H9 (cell line): ENCODE data around the gene UBE2Q1. TPM values are rescaled to one million over a fixed set of nuclear protein-coding genes. Genes with fewer than 3 reads are reported as not detected.
A peak's percentile ranks its signal among the peaks of the same experiment; 100 is the strongest.

Experiments used
- DNase-seq: peaks from one replicate; pipeline ENCODE4 v3.0.0-alpha.2; 2017
- H2AFZ ChIP-seq: one replicate; pipeline ENCODE4 v1.6.1; 2013; ENCODE audit warnings: mild to moderate bottlenecking, low read length, control low read depth, moderate library complexity
- H2AK5ac ChIP-seq: 2 replicates; pipeline ENCODE4 v1.6.1; 2013; ENCODE audit warnings: low read length, control low read depth, mixed read lengths; ENCODE audit not compliant: insufficient read length
- H2BK120ac ChIP-seq: one replicate; pipeline ENCODE4 v1.6.1; 2013; ENCODE audit warnings: low read depth, mild to moderate bottlenecking, low read length, control low read depth, inconsistent platforms; ENCODE audit not compliant: poor library complexity, severe bottlenecking
- H2BK12ac ChIP-seq: 2 replicates; pipeline ENCODE4 v1.6.1; 2013; ENCODE audit warnings: low read length, control low read depth, mixed read lengths, low read depth; ENCODE audit not compliant: insufficient read length
- H2BK15ac ChIP-seq: 2 replicates; pipeline ENCODE4 v1.6.1; 2013; ENCODE audit warnings: low read depth, low read length, control low read depth
- H2BK20ac ChIP-seq: one replicate; pipeline ENCODE4 v1.6.1; 2013; ENCODE audit warnings: low read depth, mild to moderate bottlenecking, low read length, control low read depth, inconsistent platforms; ENCODE audit not compliant: poor library complexity, severe bottlenecking
- H2BK5ac ChIP-seq: 2 replicates; pipeline ENCODE4 v1.6.1; 2013; ENCODE audit warnings: low read length, control low read depth, mixed read lengths; ENCODE audit not compliant: insufficient read length
- H3K14ac ChIP-seq: 2 replicates; pipeline ENCODE4 v1.6.1; 2013; ENCODE audit warnings: low read length, control low read depth; ENCODE audit not compliant: insufficient read depth
- H3K18ac ChIP-seq: 2 replicates; pipeline ENCODE4 v1.6.1; 2013; ENCODE audit warnings: low read depth, mild to moderate bottlenecking, mixed read lengths, low read length, control low read depth; ENCODE audit not compliant: insufficient read length
- H3K23ac ChIP-seq: 2 replicates; pipeline ENCODE4 v1.6.1; 2013; ENCODE audit warnings: low read length, control low read depth, mixed read lengths, low read depth; ENCODE audit not compliant: insufficient read length
- H3K23me2 ChIP-seq: 2 replicates; pipeline ENCODE4 v1.6.1; 2013; ENCODE audit warnings: low read depth, mild to moderate bottlenecking, mixed read lengths, low read length, control low read depth; ENCODE audit not compliant: insufficient read length, poor library complexity, severe bottlenecking
- H3K27ac ChIP-seq: 2 replicates; pipeline ENCODE4 v1.5.1; 2013; ENCODE audit warnings: low read length, control low read depth, mixed read lengths, low read depth; ENCODE audit not compliant: insufficient read length
- H3K27me3 ChIP-seq: 2 replicates; pipeline ENCODE4 v1.6.1; 2013; ENCODE audit warnings: low read length, control low read depth, inconsistent platforms; ENCODE audit not compliant: insufficient read depth
- H3K4ac ChIP-seq: 2 replicates; pipeline ENCODE4 v1.6.1; 2013; ENCODE audit warnings: low read depth, mild to moderate bottlenecking, control low read depth, inconsistent platforms, low read length, moderate library complexity
- H3K4me1 ChIP-seq: 2 replicates; pipeline ENCODE4 v1.6.1; 2013; ENCODE audit warnings: low read length, control low read depth, inconsistent platforms; ENCODE audit not compliant: insufficient read depth
- H3K4me2 ChIP-seq: 2 replicates; pipeline ENCODE4 v1.6.1; 2013; ENCODE audit warnings: low read length, control low read depth, mixed read lengths; ENCODE audit not compliant: insufficient read length, insufficient read depth
- H3K56ac ChIP-seq: 2 replicates; pipeline ENCODE4 v1.6.1; 2013; ENCODE audit warnings: low read depth, mild to moderate bottlenecking, mixed read lengths, low read length, control low read depth; ENCODE audit not compliant: insufficient read length
- H3K79me1 ChIP-seq: 2 replicates; pipeline ENCODE4 v1.6.1; 2013; ENCODE audit warnings: low read depth, mild to moderate bottlenecking, moderate library complexity, low read length, control low read depth, inconsistent platforms; ENCODE audit not compliant: insufficient read depth, poor library complexity, severe bottlenecking
- H3K79me2 ChIP-seq: 2 replicates; pipeline ENCODE4 v1.6.1; 2013; ENCODE audit warnings: low read length, control low read depth, inconsistent platforms; ENCODE audit not compliant: insufficient read depth
- H3K9ac ChIP-seq: 2 replicates; pipeline ENCODE4 v1.6.1; 2013; ENCODE audit warnings: low read length, control low read depth, mixed read lengths; ENCODE audit not compliant: insufficient read length; ENCODE audit errors: extremely low read depth
- H3K9me3 ChIP-seq: one replicate; pipeline ENCODE4 v1.6.1; 2013; ENCODE audit warnings: low read depth, low read length, inconsistent platforms; ENCODE audit not compliant: control insufficient read depth
- H3T11ph ChIP-seq: one replicate; pipeline ENCODE4 v1.6.1; 2013; ENCODE audit warnings: mild to moderate bottlenecking, low read length, control low read depth, inconsistent platforms
- H4K20me1 ChIP-seq: one replicate; pipeline ENCODE4 v1.6.1; 2013; ENCODE audit not compliant: control insufficient read depth, insufficient read length, insufficient read depth
- H4K5ac ChIP-seq: 2 replicates; pipeline ENCODE4 v1.6.1; 2013; ENCODE audit warnings: low read depth, mild to moderate bottlenecking, mixed read lengths, low read length, control low read depth; ENCODE audit not compliant: insufficient read length
- H4K8ac ChIP-seq: replicated peaks from 2 replicates; pipeline ENCODE4 v1.6.1; 2013; ENCODE audit warnings: low read length, control low read depth, mixed read lengths, low read depth; ENCODE audit not compliant: insufficient read length
- H4K91ac ChIP-seq: 2 replicates; pipeline ENCODE4 v1.6.1; 2013; ENCODE audit warnings: low read depth, mild to moderate bottlenecking, moderate library complexity, mixed read lengths, low read length, control low read depth; ENCODE audit not compliant: insufficient read length
- H3K27ac Mint-ChIP-seq, 3 experiments: 2 replicates in 2 of 3; 3 replicates in 1 of 3; pipeline ENCODE4 v1.8.0; 2020 to 2021; ENCODE audit warnings: mixed read lengths in 3 of 3, mild to moderate bottlenecking in 1 of 3, moderate library complexity in 1 of 3
- H3K27me3 Mint-ChIP-seq: 2 replicates; pipeline ENCODE4 v1.8.0; 2021; ENCODE audit warnings: low read depth, mild to moderate bottlenecking, moderate library complexity, mixed read lengths
- H3K36me3 Mint-ChIP-seq, 3 experiments: 2 replicates in 2 of 3; 3 replicates in 1 of 3; pipeline ENCODE4 v1.8.0; 2020 to 2021; ENCODE audit warnings: low read depth in 3 of 3, mixed read lengths in 3 of 3; ENCODE audit not compliant: insufficient read depth in 1 of 3
- H3K4me1 Mint-ChIP-seq, 2 experiments: 2 replicates each; pipeline ENCODE4 v1.8.0; 2020; ENCODE audit warnings: mixed read lengths in 2 of 2
- H3K4me3 Mint-ChIP-seq, 2 experiments: 2 replicates in 1 of 2; 3 replicates in 1 of 2; pipeline ENCODE4 v1.8.0; 2020 to 2021; ENCODE audit warnings: mild to moderate bottlenecking in 2 of 2, mixed read lengths in 2 of 2, moderate library complexity in 1 of 2
- H3K9me3 Mint-ChIP-seq, 2 experiments: 2 replicates in 1 of 2; 3 replicates in 1 of 2; pipeline ENCODE4 v1.8.0; 2020; ENCODE audit warnings: mild to moderate bottlenecking in 2 of 2, mixed read lengths in 2 of 2, moderate library complexity in 1 of 2
- CTCF ChIP-seq: fragments of 200-600 bp; sonication (generic); conservative IDR thresholded peaks from 3 replicates; pipeline ENCODE4 v1.8.0; 2021; ENCODE audit warnings: antibody characterized with exemption, mild to moderate bottlenecking
- WGBS: extraction: QIAGEN DNeasy Blood & Tissue Kit; methylation state at CpG from one replicate; pipeline ENCODE4 v1.1.7; 2013; ENCODE audit warnings: missing lambda C conversion rate, low lambda C conversion rate, mixed read lengths; ENCODE audit not compliant: insufficient read length; ENCODE audit errors: extremely low coverage; 5-methylcytosine and 5-hydroxymethylcytosine counted together
- total RNA-seq: library from RNA; stranded (reverse); gene quantifications from 2 replicates; pipeline ENCODE4 v1.2.1, GENCODE V29; 2021

Gene UBE2Q1
- total RNA-seq, 1 experiment from 2014 or later = 108 TPM

DNA sequence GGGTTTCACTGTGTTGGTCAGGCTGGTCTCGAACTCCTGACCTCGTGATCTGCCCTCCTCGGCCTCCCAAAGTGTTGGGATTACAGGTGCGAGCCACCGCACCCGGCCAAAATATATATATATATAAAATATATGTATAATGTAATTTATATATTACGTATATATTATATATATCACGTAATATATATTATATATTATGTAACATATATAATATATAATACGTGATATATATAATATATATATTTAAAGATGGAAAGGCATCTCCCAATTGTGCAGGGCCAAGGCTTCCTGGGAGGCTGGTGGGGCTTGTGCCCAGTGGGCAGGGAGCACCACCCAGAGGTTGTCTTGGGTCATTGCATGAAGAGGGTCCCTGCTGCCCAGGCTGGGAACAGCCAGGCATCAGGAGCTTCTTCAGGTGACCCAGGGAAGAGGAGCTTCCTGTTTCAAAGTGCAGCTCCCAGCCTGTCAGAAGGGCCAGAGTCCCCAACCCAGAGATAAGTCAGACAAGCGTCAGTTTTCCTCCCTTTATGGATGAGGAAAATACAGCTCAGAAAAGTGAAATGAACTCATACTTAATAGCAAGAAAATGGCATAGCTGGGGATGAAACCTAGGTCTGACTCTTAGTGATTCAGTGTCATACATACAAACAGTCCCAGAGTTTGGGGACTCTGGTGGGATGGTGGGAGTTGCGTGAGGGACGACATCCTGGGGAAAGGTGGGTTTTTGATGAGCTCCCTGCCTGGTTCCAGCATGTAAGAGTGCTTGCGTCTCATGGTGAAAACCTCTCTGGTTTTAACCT, 12.0 kb downstream of the UBE2Q1 start:
- no peak overlapping the region for H3K23ac ChIP-seq
- Mint-ChIP-seq H3K9me3 (no peaks in the 10 kb centered on the region), H3K27ac (no peak overlapping the region), H3K4me1 (peaks cover 6 to 7% of the 10 kb centered on the region in 2 experiments), H3K4me3 (no peak overlapping the region), H3K36me3 (peaks cover 21 to 31% (median 25%) of the 10 kb centered on the region in 3 experiments; a peak in 6 of 7 replicates), H3K27me3 (no peaks in the 10 kb centered on the region)
- H3K18ac ChIP-seq = no peak overlapping the region
- no peak overlapping the region for H3K56ac ChIP-seq
- no peak overlapping the region for H3K14ac ChIP-seq
- no peak overlapping the region for H4K8ac ChIP-seq
- DNase-seq = peak; percentile 85
- H3K23me2 ChIP-seq = no peaks in the 10 kb centered on the region
- peak; percentile 89 for TF ChIP-seq CTCF
- no peak overlapping the region for H3K9ac ChIP-seq
- WGBS = no CpG with 5 or more reads among the region's 13 CpGs
- H3K4me2 ChIP-seq = no peak overlapping the region
- no peaks in the 10 kb centered on the region for H3K79me2 ChIP-seq
- no peak overlapping the region for H2BK5ac ChIP-seq
- H3K27ac ChIP-seq = no peak overlapping the region
- no peak overlapping the region for H2BK12ac ChIP-seq
- H2BK20ac ChIP-seq = no peak overlapping the region
- H3K4me1 ChIP-seq = no peaks in the 10 kb centered on the region
- no peak overlapping the region for H3K4ac ChIP-seq
- H4K91ac ChIP-seq = no peak overlapping the region
- H2AK5ac ChIP-seq = no peak overlapping the region
- H3T11ph ChIP-seq = no peak overlapping the region
- no peaks in the 10 kb centered on the region for H3K9me3 ChIP-seq
- H2BK120ac ChIP-seq = no peak overlapping the region
- no peak overlapping the region for H2BK15ac ChIP-seq
- H4K5ac ChIP-seq = no peak overlapping the region
- no peaks in the 10 kb centered on the region for H3K79me1 ChIP-seq
- no peaks in the 10 kb centered on the region for H3K27me3 ChIP-seq
- H2AFZ ChIP-seq = no peak overlapping the region
- H4K20me1 ChIP-seq = no peaks in the 10 kb centered on the region
